ENCODE results near the gene DGKD. TPM values are rescaled to one million over a fixed set of nuclear protein-coding genes. Genes with fewer than 3 reads are reported as not detected.

DGKD gene
- total and polyA plus RNA-seq, 9 of the 15 experiments (the other 6 are each of a cell fraction or from before 2014, with no cell fraction given): 0.52 to 29.5 (median 10.6) TPM

GRCh38 chr2:233486778-233487552 lies 132.7 kb downstream of the DGKD start:
- in situ Hi-C loops (cut with MboI): no loop called here
- ChIA-PET CTCF (ENCODE audit: low intra/inter-chr PET ratio) (no interaction called here), POLR2A (no interaction called here)
- no peaks in the 10 kb centered on the region for H3K79me2 ChIP-seq (ENCODE audit: control insufficient read depth, insufficient read depth, low read length)
- H2AFZ ChIP-seq (ENCODE audit: low read depth, low read length): no peak overlapping the region
- H3K36me3 ChIP-seq (ENCODE audit: control insufficient read depth, insufficient read depth, low read length): peaks cover 7% of the 10 kb centered on the region; the same call in 1 of the 3 replicates
- H3K27ac ChIP-seq (ENCODE audit: extremely low read depth, low read depth, low read length): no peak overlapping the region
- ATAC-seq: no peak
- BruUV-seq (replicated peaks): no TSS peak
- H3K4me2 ChIP-seq (ENCODE audit: insufficient read depth, low read length): no peak overlapping the region
- peak overlapping the region in 1 of 2 experiments; percentile 68; a peak in 1 of 4 replicates for H3K9ac ChIP-seq (ENCODE audit: insufficient read depth in 1 of 2, low read depth in 2 of 2, low read length in 2 of 2)
- no peaks in the 10 kb centered on the region for H3K9me1 ChIP-seq (ENCODE audit: control insufficient read depth, insufficient read depth, low read length)
- intact Hi-C loops (cut with micrococcal nuclease): no loop called here
- no peaks in the 10 kb centered on the region for H4K20me1 ChIP-seq (replicated peaks; ENCODE audit: control insufficient read depth, insufficient read depth, low read length)
- WGBS (ENCODE audit: insufficient coverage, low coverage, missing lambda C conversion rate): 45% methylated on average over 3 of the region's 4 CpGs
- H3K9me3 ChIP-seq (replicated peaks; ENCODE audit: control insufficient read depth, insufficient read depth, low read depth, low read length): no peaks in the 10 kb centered on the region
- no peaks in the 10 kb centered on the region for H3K27me3 ChIP-seq (ENCODE audit: control insufficient read depth in 2 of 2, insufficient read depth in 2 of 2, low read length in 2 of 2)
- peaks cover 0 to 4% of the 10 kb centered on the region in 2 experiments; a peak in 3 of 5 replicates for H3K4me1 ChIP-seq (replicated peaks in 1 of 2; ENCODE audit: control insufficient read depth in 2 of 2, insufficient read depth in 2 of 2, low read length in 2 of 2)
- FAIRE-seq: no peak
- no peak overlapping the region for H3K4me3 ChIP-seq
- DNase-seq (ENCODE audit: extremely low read depth in 1 of 4, low spot score in 3 of 4): no peak
- no peak for TF ChIP-seq PHF20 (IDR thresholded peaks at IDR 0.05; ENCODE audit: partially characterized antibody)
- TF ChIP-seq ZBTB5 (IDR thresholded peaks at IDR 0.05): no peak
- TF ChIP-seq TCFL5 (CRISPR knock-in tag; conservative IDR thresholded peaks at IDR 0.05): no peak
- no peak for TF ChIP-seq CBFA2T3 (IDR thresholded peaks at IDR 0.05)
- TF ChIP-seq ATF6 (CRISPR knock-in tag; IDR thresholded peaks at IDR 0.05): no peak
- TF ChIP-seq ZBTB8A (IDR thresholded peaks at IDR 0.05; ENCODE audit: partially characterized antibody): no peak
- no peak for TF ChIP-seq ATF3 (IDR thresholded peaks at IDR 0.05)
- TF ChIP-seq ATF3 (CRISPR knock-in tag; conservative IDR thresholded peaks at IDR 0.05): no peak
- TF ChIP-seq SLC30A9 (CRISPR knock-in tag; IDR thresholded peaks at IDR 0.05): no peak
- no peak for TF ChIP-seq E2F5 (CRISPR knock-in tag; IDR thresholded peaks at IDR 0.05)
- TF ChIP-seq ILF3 (IDR thresholded peaks at IDR 0.05; ENCODE audit: borderline replicate concordance): no peak
- TF ChIP-seq ID3 (CRISPR knock-in tag; IDR thresholded peaks at IDR 0.05): no peak
- no peak for TF ChIP-seq ID3 (tag; IDR thresholded peaks at IDR 0.05)
- TF ChIP-seq MAX (CRISPR knock-in tag; IDR thresholded peaks at IDR 0.05): no peak
